Measurements from ENCODE around the gene DDX3X.

DDX3X gene

DNA sequence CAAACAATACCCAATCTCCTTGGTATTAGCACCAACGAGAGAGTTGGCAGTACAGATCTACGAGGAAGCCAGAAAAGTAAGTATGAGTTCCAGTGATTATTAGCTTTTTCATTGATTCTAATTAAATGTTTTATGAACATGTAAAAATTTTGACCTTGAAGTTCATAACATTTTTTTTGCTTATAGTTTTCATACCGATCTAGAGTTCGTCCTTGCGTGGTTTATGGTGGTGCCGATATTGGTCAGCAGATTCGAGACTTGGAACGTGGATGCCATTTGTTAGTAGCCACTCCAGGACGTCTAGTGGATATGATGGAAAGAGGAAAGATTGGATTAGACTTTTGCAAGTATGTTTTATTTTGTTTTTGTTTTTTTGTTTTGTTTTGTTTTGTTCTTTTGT is 10.1 kb downstream of the DDX3X start:
- Histone ChIP-seq H3K4me1 (ENCODE audit: control insufficient read depth, low read depth, low read length) (no peaks in the 10 kb centered on the region), H4K5ac (ENCODE audit: low read length) (no peak overlapping the region), H3K4me3 (ENCODE audit: low read length) (no peak overlapping the region), H3K56ac (ENCODE audit: low read length) (no peak overlapping the region), H2AK5ac (ENCODE audit: low read length) (no peak overlapping the region), H4K8ac (ENCODE audit: low read depth, low read length) (no peak overlapping the region), H3K4ac (ENCODE audit: low read depth, low read length) (no peak overlapping the region), H3K27ac (ENCODE audit: low read depth, low read length) (no peak overlapping the region), H2BK5ac (ENCODE audit: low read length) (no peak overlapping the region), H3K36me3 (ENCODE audit: control insufficient read depth, insufficient read depth, low read length) (peaks cover 10% of the 10 kb centered on the region), H3K4me2 (ENCODE audit: low read length) (no peak overlapping the region), H2BK15ac (replicated peaks; ENCODE audit: low read depth) (no peak overlapping the region), H3K18ac (ENCODE audit: low read length) (no peak overlapping the region), H3K79me2 (ENCODE audit: control insufficient read depth, insufficient read depth, low read length) (peaks cover 21% of the 10 kb centered on the region), H3K23ac (ENCODE audit: low read length) (no peak overlapping the region), H3K27me3 (ENCODE audit: insufficient read depth, low read length, poor library complexity) (no peaks in the 10 kb centered on the region), H3K79me1 (ENCODE audit: low read length) (no peaks in the 10 kb centered on the region), H2BK120ac (ENCODE audit: low read depth, low read length) (no peak overlapping the region), H3K9ac (ENCODE audit: low read length) (no peak overlapping the region)
- no peak for DNase-seq
- WGBS (ENCODE audit: extremely low coverage, insufficient coverage, low lambda C conversion rate): no CpG with 5 or more reads among the region's 9 CpGs

GRCh38 chrX:41347186-41347585 is 13.2 kb downstream of the DDX3X start:
- no peaks in the 10 kb centered on the region for H3K27me3 ChIP-seq (ENCODE audit: insufficient read depth, low read length, poor library complexity)
- H3K4ac ChIP-seq (ENCODE audit: low read depth, low read length): no peak overlapping the region
- H2BK5ac ChIP-seq (ENCODE audit: low read length): no peak overlapping the region
- H3K23ac ChIP-seq (ENCODE audit: low read length): no peak overlapping the region
- no peaks in the 10 kb centered on the region for H3K4me1 ChIP-seq (ENCODE audit: control insufficient read depth, low read depth, low read length)
- H4K8ac ChIP-seq (ENCODE audit: low read depth, low read length): no peak overlapping the region
- H3K18ac ChIP-seq (ENCODE audit: low read length): no peak overlapping the region
- H3K9ac ChIP-seq (ENCODE audit: low read length): no peak overlapping the region
- no peak overlapping the region for H3K27ac ChIP-seq (ENCODE audit: low read depth, low read length)
- H2AK5ac ChIP-seq (ENCODE audit: low read length): no peak overlapping the region
- no peak for DNase-seq
- H3K4me2 ChIP-seq (ENCODE audit: low read length): no peak overlapping the region
- no peaks in the 10 kb centered on the region for H3K79me1 ChIP-seq (ENCODE audit: low read length)
- H3K79me2 ChIP-seq (ENCODE audit: control insufficient read depth, insufficient read depth, low read length): peaks cover 2% of the 10 kb centered on the region
- H4K5ac ChIP-seq (ENCODE audit: low read length): no peak overlapping the region
- no peak overlapping the region for H3K56ac ChIP-seq (ENCODE audit: low read length)
- no CpG with 5 or more reads among the region's 8 CpGs for WGBS (ENCODE audit: extremely low coverage, insufficient coverage, low lambda C conversion rate)
- H2BK120ac ChIP-seq (ENCODE audit: low read depth, low read length): no peak overlapping the region
- H2BK15ac ChIP-seq (replicated peaks; ENCODE audit: low read depth): no peak overlapping the region
- peaks cover 8% of the 10 kb centered on the region for H3K36me3 ChIP-seq (ENCODE audit: control insufficient read depth, insufficient read depth, low read length)
- no peak overlapping the region for H3K4me3 ChIP-seq (ENCODE audit: low read length)

DNA sequence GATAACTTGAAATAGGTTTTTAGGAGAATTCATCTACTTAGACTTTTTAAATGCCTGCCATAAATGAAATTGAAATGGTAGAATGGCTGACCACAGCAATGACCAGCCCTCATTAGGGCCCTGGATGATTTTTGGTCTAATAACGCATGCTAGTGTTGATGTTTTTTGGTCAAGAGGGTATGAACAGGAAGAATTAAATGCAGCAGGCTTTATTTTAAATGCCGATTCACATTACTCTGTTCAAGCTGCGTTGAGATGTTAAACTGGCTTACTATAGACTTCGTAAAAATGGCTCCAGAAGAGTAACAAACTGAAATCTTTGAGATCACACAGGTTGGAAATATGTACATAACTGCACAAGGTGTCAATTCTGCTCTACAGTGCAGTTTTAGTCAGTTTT is 14.6 kb downstream of the DDX3X start:
- Histone ChIP-seq H3K23ac (ENCODE audit: low read length) (no peak overlapping the region), H3K27me3 (ENCODE audit: insufficient read depth, low read length, poor library complexity) (no peaks in the 10 kb centered on the region), H4K8ac (ENCODE audit: low read depth, low read length) (no peak overlapping the region), H2AK5ac (ENCODE audit: low read length) (no peak overlapping the region), H3K4me1 (ENCODE audit: control insufficient read depth, low read depth, low read length) (no peaks in the 10 kb centered on the region), H3K4ac (ENCODE audit: low read depth, low read length) (no peak overlapping the region), H3K18ac (ENCODE audit: low read length) (no peak overlapping the region), H3K27ac (ENCODE audit: low read depth, low read length) (no peak overlapping the region), H2BK5ac (ENCODE audit: low read length) (no peak overlapping the region), H3K4me2 (ENCODE audit: low read length) (no peak overlapping the region), H2BK120ac (ENCODE audit: low read depth, low read length) (no peak overlapping the region), H3K36me3 (ENCODE audit: control insufficient read depth, insufficient read depth, low read length) (peaks cover 6% of the 10 kb centered on the region), H4K5ac (ENCODE audit: low read length) (no peak overlapping the region), H3K79me2 (ENCODE audit: control insufficient read depth, insufficient read depth, low read length) (no peaks in the 10 kb centered on the region), H3K56ac (ENCODE audit: low read length) (no peak overlapping the region), H3K79me1 (ENCODE audit: low read length) (no peaks in the 10 kb centered on the region), H3K9ac (ENCODE audit: low read length) (no peak overlapping the region), H3K4me3 (ENCODE audit: low read length) (no peak overlapping the region), H2BK15ac (replicated peaks; ENCODE audit: low read depth) (no peak overlapping the region)
- no peak for DNase-seq
- no CpG with 5 or more reads among the region's 4 CpGs for WGBS (ENCODE audit: extremely low coverage, insufficient coverage, low lambda C conversion rate)

- Histone ChIP-seq H4K5ac (ENCODE audit: low read length) (no peak overlapping the region), H2BK120ac (ENCODE audit: low read depth, low read length) (no peak overlapping the region), H3K23ac (ENCODE audit: low read length) (no peak overlapping the region), H4K8ac (ENCODE audit: low read depth, low read length) (no peak overlapping the region), H3K79me2 (ENCODE audit: control insufficient read depth, insufficient read depth, low read length) (no peaks in the 10 kb centered on the region), H3K4me2 (ENCODE audit: low read length) (no peak overlapping the region), H2AK5ac (ENCODE audit: low read length) (no peak overlapping the region), H3K4me1 (ENCODE audit: control insufficient read depth, low read depth, low read length) (no peaks in the 10 kb centered on the region), H3K79me1 (ENCODE audit: low read length) (no peaks in the 10 kb centered on the region), H3K27me3 (ENCODE audit: insufficient read depth, low read length, poor library complexity) (no peaks in the 10 kb centered on the region), H3K27ac (ENCODE audit: low read depth, low read length) (no peak overlapping the region), H3K4ac (ENCODE audit: low read depth, low read length) (no peak overlapping the region), H2BK15ac (replicated peaks; ENCODE audit: low read depth) (no peak overlapping the region), H3K56ac (ENCODE audit: low read length) (no peak overlapping the region), H3K36me3 (ENCODE audit: control insufficient read depth, insufficient read depth, low read length) (peaks cover 5% of the 10 kb centered on the region), H3K18ac (ENCODE audit: low read length) (no peak overlapping the region), H3K4me3 (ENCODE audit: low read length) (no peak overlapping the region), H2BK5ac (ENCODE audit: low read length) (no peak overlapping the region), H3K9ac (ENCODE audit: low read length) (no peak overlapping the region)
- WGBS (ENCODE audit: extremely low coverage, insufficient coverage, low lambda C conversion rate): no CpG with 5 or more reads among the region's 6 CpGs
- no peak for DNase-seq
Observed at GRCh38 chrX:41350150-41350975, 16.4 kb downstream of the DDX3X start.

DNA sequence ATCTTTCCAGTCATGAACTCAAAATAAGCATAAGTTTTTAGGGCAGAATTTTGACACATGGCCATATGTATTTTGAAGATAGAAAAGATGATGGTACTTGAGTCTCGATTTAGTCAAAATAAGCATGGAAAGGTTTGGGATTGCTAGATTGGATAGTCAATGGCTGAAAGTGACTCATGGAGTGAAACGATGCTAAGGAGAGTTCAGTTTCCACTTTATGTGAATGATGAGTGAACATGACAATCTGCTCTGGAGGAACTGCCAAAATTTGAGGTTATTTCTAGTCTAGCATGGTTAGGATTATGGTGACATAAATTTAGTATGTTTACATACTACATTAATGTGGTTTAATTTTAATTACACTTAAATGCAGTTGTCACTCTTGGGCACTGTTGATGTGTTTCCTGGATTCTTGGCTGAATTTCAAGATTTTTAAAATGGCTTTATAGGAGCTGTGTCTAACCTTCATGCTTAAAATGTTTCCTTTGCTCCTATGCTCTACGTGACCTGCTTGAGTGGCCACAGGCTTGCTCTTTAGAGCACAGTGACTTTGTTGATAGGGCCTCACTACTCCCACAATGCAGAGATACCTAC is 17.1 kb downstream of the DDX3X start:
- no peak overlapping the region for H3K18ac ChIP-seq (ENCODE audit: low read length)
- H3K56ac ChIP-seq (ENCODE audit: low read length): no peak overlapping the region
- H3K79me2 ChIP-seq (ENCODE audit: control insufficient read depth, insufficient read depth, low read length): no peaks in the 10 kb centered on the region
- H3K4ac ChIP-seq (ENCODE audit: low read depth, low read length): no peak overlapping the region
- H3K4me1 ChIP-seq (ENCODE audit: control insufficient read depth, low read depth, low read length): no peaks in the 10 kb centered on the region
- H4K5ac ChIP-seq (ENCODE audit: low read length): no peak overlapping the region
- no peaks in the 10 kb centered on the region for H3K27me3 ChIP-seq (ENCODE audit: insufficient read depth, low read length, poor library complexity)
- no peak overlapping the region for H2BK5ac ChIP-seq (ENCODE audit: low read length)
- H3K79me1 ChIP-seq (ENCODE audit: low read length): no peaks in the 10 kb centered on the region
- no peak overlapping the region for H2AK5ac ChIP-seq (ENCODE audit: low read length)
- H2BK15ac ChIP-seq (replicated peaks; ENCODE audit: low read depth): no peak overlapping the region
- no peak overlapping the region for H3K4me2 ChIP-seq (ENCODE audit: low read length)
- WGBS (ENCODE audit: extremely low coverage, insufficient coverage, low lambda C conversion rate): no CpG with 5 or more reads among the region's 3 CpGs
- H3K23ac ChIP-seq (ENCODE audit: low read length): no peak overlapping the region
- no peak overlapping the region for H2BK120ac ChIP-seq (ENCODE audit: low read depth, low read length)
- no peak overlapping the region for H3K4me3 ChIP-seq (ENCODE audit: low read length)
- no peak overlapping the region for H3K9ac ChIP-seq (ENCODE audit: low read length)
- H3K27ac ChIP-seq (ENCODE audit: low read depth, low read length): no peak overlapping the region
- H4K8ac ChIP-seq (ENCODE audit: low read depth, low read length): no peak overlapping the region
- H3K36me3 ChIP-seq (ENCODE audit: control insufficient read depth, insufficient read depth, low read length): peaks cover 2% of the 10 kb centered on the region
- DNase-seq: no peak

Data from mesendoderm (in vitro differentiated cells).